Thyroid gland (tissue), 4 donors: Measurements from ENCODE around the gene CHEK1.

Source experiments
- POLR2A ChIP-seq, 2 donors: fragments of 450-650 bp; IDR thresholded peaks; one replicate each; pipeline ENCODE4 v1.6.1; 2017; ENCODE audit warnings: antibody characterized with exemption in 2 of 2, mild to moderate bottlenecking in 2 of 2, moderate library complexity in 1 of 2
- TF ChIP-seq, protein P1 (sequence below), 6 experiments: fragments of 200-600 bp in 3 of 6; fragments of 450-650 bp in 3 of 6; sonication (generic) in 3 of 6; IDR thresholded peaks; one replicate each; pipeline ENCODE4 v1.5.1; 2016 to 2019; ENCODE audit warnings: antibody characterized with exemption in 6 of 6, mild to moderate bottlenecking in 2 of 6, inconsistent platforms in 1 of 6, moderate library complexity in 1 of 6

DNA sequence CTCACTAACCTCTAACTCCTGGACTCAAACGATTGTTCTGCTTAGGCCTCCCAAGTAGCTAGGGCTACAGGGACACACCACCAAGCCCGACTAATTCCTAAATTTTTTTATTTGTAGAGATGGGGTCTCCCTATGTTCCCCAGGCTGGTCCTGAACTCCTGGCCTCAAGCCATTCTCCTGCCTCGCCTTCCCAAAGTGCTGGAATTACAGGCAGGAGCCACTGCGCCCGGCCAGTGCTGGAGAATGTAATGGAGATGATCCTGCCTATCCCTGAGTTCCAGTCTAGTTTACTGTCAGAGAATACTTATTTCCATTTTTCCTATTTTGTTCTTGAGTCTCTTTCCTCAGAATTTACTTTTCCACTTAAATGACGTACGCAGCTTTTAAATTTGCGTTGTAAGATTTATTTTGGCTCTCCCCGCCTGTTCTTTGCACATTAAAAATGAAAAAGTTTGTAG, at the start of gene CHEK1:
- TF ChIP-seq, protein P1, sequence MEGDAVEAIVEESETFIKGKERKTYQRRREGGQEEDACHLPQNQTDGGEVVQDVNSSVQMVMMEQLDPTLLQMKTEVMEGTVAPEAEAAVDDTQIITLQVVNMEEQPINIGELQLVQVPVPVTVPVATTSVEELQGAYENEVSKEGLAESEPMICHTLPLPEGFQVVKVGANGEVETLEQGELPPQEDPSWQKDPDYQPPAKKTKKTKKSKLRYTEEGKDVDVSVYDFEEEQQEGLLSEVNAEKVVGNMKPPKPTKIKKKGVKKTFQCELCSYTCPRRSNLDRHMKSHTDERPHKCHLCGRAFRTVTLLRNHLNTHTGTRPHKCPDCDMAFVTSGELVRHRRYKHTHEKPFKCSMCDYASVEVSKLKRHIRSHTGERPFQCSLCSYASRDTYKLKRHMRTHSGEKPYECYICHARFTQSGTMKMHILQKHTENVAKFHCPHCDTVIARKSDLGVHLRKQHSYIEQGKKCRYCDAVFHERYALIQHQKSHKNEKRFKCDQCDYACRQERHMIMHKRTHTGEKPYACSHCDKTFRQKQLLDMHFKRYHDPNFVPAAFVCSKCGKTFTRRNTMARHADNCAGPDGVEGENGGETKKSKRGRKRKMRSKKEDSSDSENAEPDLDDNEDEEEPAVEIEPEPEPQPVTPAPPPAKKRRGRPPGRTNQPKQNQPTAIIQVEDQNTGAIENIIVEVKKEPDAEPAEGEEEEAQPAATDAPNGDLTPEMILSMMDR (IDR thresholded peaks at IDR 0.05) = no peak
- TF ChIP-seq POLR2A (IDR thresholded peaks at IDR 0.05) = no peak
